GM08714 (cell line): ENCODE data around the gene AKTIP.
A peak's percentile ranks its signal among the peaks of the same experiment; 100 is the strongest.

Experiments
- H3K4me3 ChIP-seq: fragments of 200-500 bp; sonication (Bioruptor generic); 2 replicates; pipeline ENCODE4 v1.5.1; 2014; ENCODE audit warnings: mild to moderate bottlenecking, low read length, inconsistent platforms
- ZNF274 ChIP-seq: IDR thresholded peaks from 2 replicates; pipeline ENCODE4 v1.6.1; 2012; ENCODE audit warnings: mild to moderate bottlenecking, low read depth, low read length

AKTIP gene

DNA sequence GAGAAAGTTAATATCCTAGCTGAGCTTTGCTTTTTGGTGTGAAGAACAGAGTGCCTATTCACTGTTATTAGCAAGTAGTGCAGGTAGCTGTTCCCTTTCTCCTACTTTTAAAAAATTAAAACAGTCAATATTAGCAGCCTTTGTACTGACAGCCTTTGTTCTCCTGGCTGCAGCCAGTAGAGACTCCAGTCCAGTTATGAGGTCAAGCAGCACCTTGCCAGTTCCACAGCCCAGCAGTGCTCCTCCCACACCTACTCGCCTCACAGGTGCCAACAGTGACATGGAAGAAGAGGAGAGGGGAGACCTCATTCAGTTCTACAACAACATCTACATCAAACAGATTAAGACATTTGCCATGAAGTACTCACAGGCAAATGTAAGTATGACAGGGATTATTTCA, 22.6 kb downstream of the AKTIP start:
- TF ChIP-seq ZNF274: no peak
- no peak overlapping the region for H3K4me3 ChIP-seq

DNA sequence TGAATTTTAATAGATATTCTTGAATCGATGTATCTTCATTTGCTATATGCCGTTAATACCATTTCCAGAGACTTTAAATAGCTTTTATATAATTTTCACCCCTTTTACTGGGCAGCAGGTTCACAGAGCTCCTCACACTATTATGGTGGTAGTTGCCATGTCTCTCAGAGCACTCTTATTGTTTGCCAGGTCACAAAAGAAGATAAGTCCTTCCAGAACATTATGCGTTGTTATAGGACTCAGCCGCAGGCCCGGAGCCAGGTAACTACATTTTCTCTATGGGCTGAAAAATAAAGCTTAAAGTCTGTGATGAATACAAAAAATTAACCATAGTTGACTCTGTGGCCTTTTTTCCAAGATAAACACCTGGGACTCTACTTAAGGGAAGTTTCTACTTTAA, 24.0 kb downstream of the AKTIP start:
- no peak overlapping the region for H3K4me3 ChIP-seq
- TF ChIP-seq ZNF274: no peak

DNA sequence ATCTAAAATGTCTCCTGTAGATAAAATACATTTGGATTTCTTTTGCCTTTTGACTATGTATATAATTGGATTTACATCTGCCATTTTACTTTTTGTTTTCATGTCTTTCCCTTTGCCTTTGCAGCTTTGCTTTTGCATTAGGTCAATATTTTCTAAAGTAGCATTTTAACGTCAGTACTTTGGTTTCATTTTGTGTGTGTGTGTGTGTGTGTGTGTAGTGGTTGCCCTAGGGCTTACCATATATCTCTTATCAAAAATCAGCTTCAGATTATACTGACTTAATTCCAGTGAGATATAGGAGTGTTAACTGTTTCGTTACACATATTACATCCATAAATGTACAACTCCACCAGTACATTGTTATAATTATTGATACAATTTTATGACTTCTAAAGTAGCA, 26.1 kb downstream of the AKTIP start:
- TF ChIP-seq ZNF274: no peak
- H3K4me3 ChIP-seq: no peak overlapping the region

DNA sequence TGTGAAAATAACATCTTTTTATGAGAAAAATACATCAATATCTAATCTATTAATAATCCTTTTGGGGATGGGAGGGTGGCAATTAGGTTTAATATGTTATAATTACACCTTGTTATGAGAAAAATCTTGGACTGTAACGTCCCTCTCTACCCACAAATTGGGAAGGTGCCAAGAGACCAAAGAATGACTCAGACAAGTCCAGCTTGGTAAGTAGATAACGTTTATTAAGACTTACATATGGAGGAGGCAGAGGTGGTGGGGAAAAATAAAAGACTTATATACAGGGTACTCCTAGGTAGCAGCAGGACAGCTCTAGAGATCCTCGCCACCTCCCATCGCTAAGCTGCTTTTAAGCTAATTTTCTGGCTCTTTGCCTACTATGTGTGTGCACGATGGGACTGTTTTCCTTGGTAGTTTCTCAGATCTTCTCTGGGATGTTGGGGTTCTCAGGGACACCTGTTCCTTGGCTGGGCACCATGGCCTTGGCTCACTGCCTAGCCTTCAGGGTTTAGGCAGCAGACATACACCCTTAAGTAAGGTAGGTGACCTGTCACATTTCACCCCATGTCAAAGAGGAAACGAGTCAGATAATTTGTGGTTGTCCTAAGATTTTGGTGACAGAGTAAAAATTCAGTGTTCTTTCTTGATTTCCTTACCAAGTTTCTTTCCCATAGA, 37.3 kb downstream of the AKTIP start:
- H3K4me3 ChIP-seq: no peak overlapping the region
- no peak for TF ChIP-seq ZNF274

DNA sequence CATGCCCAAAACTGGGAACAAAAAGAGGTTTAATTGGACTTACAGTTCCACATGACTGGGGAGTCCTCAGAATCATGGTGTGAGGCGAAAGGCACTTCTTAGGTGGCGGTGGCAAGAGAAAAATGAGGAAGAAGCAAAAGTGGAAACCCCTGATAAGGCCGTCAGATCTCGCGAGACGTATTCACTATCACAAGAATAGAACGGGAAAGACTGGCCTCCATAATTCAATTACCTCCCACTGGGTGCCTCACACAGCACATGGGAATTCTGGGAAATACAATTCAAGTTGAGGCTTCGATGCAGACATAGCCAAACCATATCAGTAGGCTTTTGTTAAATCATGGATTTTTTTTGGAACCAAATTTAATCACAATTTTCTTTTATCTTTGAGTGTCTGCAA, 44.4 kb downstream of the AKTIP start:
- no peak overlapping the region for H3K4me3 ChIP-seq
- no peak for TF ChIP-seq ZNF274

DNA sequence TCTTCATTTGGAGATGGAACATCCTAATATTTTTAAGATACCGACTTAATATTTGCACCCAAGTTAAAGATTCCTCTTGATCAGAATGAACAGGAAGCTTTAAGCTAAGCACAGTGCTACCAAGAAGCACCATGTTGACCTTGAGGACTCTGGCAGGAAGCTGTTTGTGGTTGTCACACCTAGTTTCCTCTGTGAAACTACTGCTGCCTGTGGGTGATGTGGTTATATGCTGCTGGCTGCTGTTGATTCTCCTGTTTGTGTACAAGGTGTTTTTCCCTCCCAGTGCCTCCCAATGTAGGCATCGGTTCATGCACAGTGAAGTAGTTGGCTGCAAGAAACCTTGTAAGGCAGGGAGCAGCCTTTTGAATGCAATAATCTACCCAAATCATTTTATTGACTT, 45.3 kb downstream of the AKTIP start:
- TF ChIP-seq ZNF274: no peak
- H3K4me3 ChIP-seq: no peak overlapping the region

DNA sequence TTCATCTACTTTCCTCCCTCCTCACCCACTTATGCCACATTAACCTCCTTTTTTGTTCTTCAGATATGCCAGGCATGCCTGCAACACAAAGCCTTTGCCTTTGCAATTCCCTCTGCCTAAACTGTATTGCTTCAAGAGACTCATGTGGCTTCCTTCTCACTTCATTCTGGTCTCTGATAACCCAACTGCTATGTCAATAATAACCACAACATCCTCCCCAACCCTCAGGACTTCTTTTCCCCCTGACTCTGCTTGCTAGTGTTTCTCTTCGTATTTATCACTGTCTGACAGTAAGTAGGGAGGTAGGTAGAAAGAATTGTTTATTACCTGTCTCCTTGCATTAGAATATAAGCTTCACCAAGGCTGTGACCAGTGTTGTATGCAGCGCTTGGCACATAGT, 46.4 kb downstream of the AKTIP start:
- no peak overlapping the region for H3K4me3 ChIP-seq
- no peak for TF ChIP-seq ZNF274

DNA sequence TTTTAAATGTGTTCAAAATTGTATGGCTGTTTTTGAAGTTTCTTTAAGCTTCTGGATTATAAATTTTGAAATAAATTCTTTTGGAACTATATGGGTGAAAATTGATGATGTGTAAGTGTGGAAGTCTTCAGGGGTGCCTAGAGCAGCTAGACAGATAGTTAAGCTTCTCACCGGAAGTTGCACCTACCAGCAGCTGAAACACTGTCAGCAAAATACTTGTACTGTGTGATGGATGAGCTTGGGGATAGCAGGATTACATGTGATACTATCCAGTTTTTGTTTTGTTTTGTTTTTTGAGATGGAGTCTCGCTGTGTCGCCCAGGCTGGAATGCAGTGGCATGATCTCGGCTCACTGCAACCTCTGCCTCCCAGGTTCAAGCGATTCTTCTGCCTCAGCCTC, 49.1 kb downstream of the AKTIP start:
- no peak for TF ChIP-seq ZNF274
- H3K4me3 ChIP-seq: no peak overlapping the region

DNA sequence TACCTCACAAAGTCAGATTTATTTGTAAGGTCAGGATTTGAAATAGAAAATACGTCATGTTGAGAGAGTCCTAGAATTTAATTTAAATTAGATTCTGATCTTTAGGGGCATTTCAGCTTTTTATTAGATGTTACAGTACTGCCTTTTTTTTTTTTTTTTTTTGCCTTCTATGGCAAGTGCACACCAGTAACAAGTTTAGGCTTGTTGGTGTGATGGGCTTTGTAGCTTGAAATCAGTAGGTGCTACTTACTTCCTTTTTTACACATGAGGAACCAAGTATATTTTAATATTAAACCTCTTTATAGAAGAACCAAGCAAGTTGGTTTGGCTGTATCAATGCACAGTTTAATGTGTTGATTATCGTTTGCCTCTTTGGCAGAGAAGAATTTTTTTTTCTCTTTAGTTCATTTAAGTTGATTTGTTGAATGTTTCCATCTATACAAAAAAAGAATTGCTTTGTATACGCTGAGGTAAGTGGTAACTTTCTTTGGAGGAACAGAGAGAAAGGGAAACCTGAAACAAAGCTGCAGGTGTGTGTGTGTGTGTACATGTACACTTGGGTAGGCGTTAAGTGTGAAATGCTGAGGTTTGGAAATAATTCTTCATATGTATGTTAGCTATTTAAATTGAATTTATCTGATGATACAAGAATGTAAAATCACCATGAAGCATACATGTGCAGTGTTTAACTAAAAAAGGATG, 53.0 kb downstream of the AKTIP start:
- peak overlapping the region; percentile 11; the same call in 1 of the 2 replicates for H3K4me3 ChIP-seq
- no peak for TF ChIP-seq ZNF274

DNA sequence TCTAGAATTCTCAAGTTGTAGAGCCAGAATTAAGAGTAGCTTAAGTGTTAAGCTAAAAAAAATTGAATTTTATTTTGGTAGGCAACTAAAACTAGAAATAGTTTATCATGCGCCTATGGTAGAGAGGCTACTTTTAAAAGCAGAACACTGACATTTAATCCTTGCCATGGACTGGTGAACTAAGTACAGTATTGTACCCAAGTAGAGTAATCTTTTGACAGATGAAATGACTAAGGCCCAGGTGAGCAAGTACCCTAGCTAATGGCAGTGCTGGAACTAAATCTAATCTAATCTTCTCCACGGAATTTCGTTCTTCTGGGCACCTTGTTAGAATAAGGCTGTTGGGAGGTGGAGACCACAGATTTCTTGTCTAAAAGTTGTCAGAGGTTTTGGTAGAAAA, 56.9 kb downstream of the AKTIP start:
- no peak for TF ChIP-seq ZNF274
- no peak overlapping the region for H3K4me3 ChIP-seq

DNA sequence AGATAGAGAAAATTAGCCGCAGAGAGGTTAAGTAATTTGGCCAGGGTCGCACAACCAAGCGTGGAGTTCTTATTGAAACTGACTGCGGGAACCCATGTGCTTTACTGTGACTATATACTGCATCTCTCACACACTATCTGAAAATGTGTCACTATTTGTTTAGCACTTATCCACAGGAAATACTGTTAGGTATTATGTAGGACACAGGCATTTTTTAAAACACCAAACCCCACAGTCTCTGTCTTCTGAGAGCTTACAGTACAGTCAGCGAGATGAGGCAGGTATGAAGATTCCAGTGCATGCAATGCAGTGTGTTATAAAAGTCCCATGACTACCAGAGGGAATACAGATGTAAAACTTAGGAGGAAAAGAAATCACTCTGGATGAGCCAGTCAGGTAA, 57.5 kb downstream of the AKTIP start:
- TF ChIP-seq ZNF274: no peak
- no peak overlapping the region for H3K4me3 ChIP-seq
